Ovary (tissue), 9 donors: Measurements from ENCODE around the gene PIGL. TPM values are rescaled to one million over a fixed set of nuclear protein-coding genes. Genes with fewer than 3 reads are reported as not detected.

ENCODE experiments used
- DNase-seq, 5 donors: peaks; one replicate each; pipeline ENCODE4 v3.0.0-alpha.2; 2019 to 2020
- H3K27ac ChIP-seq, 2 donors: fragments of 200-600 bp; one replicate each; pipeline versions ENCODE4 v1.5.1 to v1.8.0; 2019 to 2022
- H3K27me3 ChIP-seq: fragments of 200-600 bp; one replicate; pipeline ENCODE4 v1.8.0; 2022
- H3K36me3 ChIP-seq: fragments of 200-600 bp; sonication (generic); one replicate; pipeline ENCODE4 v1.5.1; 2019
- H3K4me1 ChIP-seq: one replicate; pipeline ENCODE4 v1.8.1; 2013; ENCODE audit warnings: mild to moderate bottlenecking, moderate library complexity; ENCODE audit not compliant: insufficient read depth
- H3K4me3 ChIP-seq: fragments of 200-600 bp; sonication (generic); one replicate; pipeline ENCODE4 v1.5.1; 2017
- H3K9me3 ChIP-seq, 2 donors: fragments of 200-600 bp in 1 of 2; sonication (generic) in 1 of 2; one replicate each; pipeline versions ENCODE4 v1.5.1 to v1.8.1; 2013 to 2019; ENCODE audit warnings: mild to moderate bottlenecking in 1 of 2, moderate library complexity in 1 of 2
- CTCF ChIP-seq, 3 donors: fragments of 450-650 bp in 2 of 3; fragments of 200-600 bp in 1 of 3; IDR thresholded peaks; one replicate each; pipeline versions ENCODE4 v1.5.1 to v1.8.0; 2016 to 2022; ENCODE audit warnings: antibody characterized with exemption in 3 of 3, mild to moderate bottlenecking in 1 of 3
- EP300 ChIP-seq: sonication (generic); formaldehyde crosslinking; IDR thresholded peaks from one replicate; pipeline ENCODE4 v1.6.1; 2017; ENCODE audit warnings: antibody characterized with exemption
- POLR2A ChIP-seq: fragments of 450-650 bp; IDR thresholded peaks from one replicate; pipeline ENCODE4 v1.6.1; 2017; ENCODE audit warnings: antibody characterized with exemption, mild to moderate bottlenecking, moderate library complexity
- WGBS, 3 donors: extraction: QIAGEN DNeasy Blood & Tissue Kit in 1 of 3; methylation state at CpG; one replicate each; pipeline versions ENCODE4 v1.1.5 to v1.1.7; 2013 to 2017; 5-methylcytosine and 5-hydroxymethylcytosine counted together
- intact Hi-C, 4 donors: fragments of 100-400 bp; cut with DNase I; formaldehyde crosslinking; loops; one replicate each; pipeline versions ENCODE4 v1.11.0 to v1.15.1; 2022 to 2023
- polyA plus RNA-seq, 2 donors: library from polyadenylated mRNA; stranded (reverse); fragments of 200-250 nt in 1 of 2; fragments of 350-450 nt in 1 of 2; fragmentation: Illumina TruSeq in 1 of 2; extraction: RNeasy Lipid Tissue Mini Kit (QIAGEN cat#74804) in 1 of 2; gene quantifications; one replicate each; pipeline ENCODE4 v1.2.3, GENCODE V29; 2013 to 2014
- total RNA-seq, 7 donors: library from RNA; depleted of rRNA in 2 of 7; stranded (reverse); fragments of >200 nt in 2 of 7; fragmentation: NEBNext Ultra II Directional in 3 of 7; extraction: Animal tissue kit (Norgen Biotek cat#: 25700) in 3 of 7; gene quantifications; one replicate each; pipeline versions ENCODE4 v1.1.0 to v1.2.4, GENCODE V29; 2016 to 2023
- donor health status: DM: no; HTN: no; CAD: no; lungs with moderate emphysema.
- donor health status: DM: no; HTN: no; CAD: no.
- donor health status: Bipolar disorder and iron deficiency.
- donor health status: DM: yes; HTN: yes; CAD: no.
- donor health status: DM: no; HTN: no; CAD: no.
- donor health status: DM: yes; HTN: yes; CAD: no.

Gene PIGL
- total and polyA plus RNA-seq, 9 donors = 16.1 to 45.2 (median 34.8) TPM

DNA sequence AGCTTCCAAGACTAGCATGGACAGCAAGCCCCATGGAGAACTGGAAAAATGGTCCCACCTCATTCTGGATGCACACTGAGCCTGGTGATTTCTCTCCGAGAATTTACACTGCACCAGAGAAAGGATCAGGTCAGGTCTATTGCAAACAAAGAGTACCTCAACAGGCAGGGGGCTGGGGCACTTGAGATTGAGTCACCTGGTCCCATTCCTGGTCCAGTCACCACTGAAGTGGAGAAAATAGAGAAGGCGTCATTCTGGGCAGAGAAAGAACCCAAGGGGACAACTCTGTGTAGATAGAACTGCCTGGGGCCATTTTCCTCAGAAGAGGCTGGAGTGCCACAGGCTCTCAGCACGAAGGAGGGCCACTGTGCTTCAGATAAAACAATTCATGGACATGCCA is 97.8 kb downstream of the PIGL start:
- intact Hi-C loops = loop anchor here in 1 of 4 donors (5.0 kb wide), 1 partner anchor 1932 kb away; no protein-coding TSS in a partner anchor
- no peaks in the 10 kb centered on the region for H3K36me3 ChIP-seq
- WGBS, 3 donors = 91 to 96% (median 95%) methylated on average over 3 of the region's 3 CpGs
- no peak overlapping the region for H3K27ac ChIP-seq
- no peaks in the 10 kb centered on the region for H3K9me3 ChIP-seq
- no peaks in the 10 kb centered on the region for H3K4me1 ChIP-seq
- peak in 1 of 5 donors; percentile 1 for DNase-seq
- TF ChIP-seq EP300 (no peak), CTCF (IDR thresholded peaks at IDR 0.05) (no peak), POLR2A (no peak)
- H3K4me3 ChIP-seq = no peak overlapping the region
- no peaks in the 10 kb centered on the region for H3K27me3 ChIP-seq

- WGBS, 3 donors = 50 to 84% (median 80%) methylated on average over 3 of the region's 3 CpGs
- Histone ChIP-seq H3K27me3 (no peaks in the 10 kb centered on the region), H3K9me3 (no peaks in the 10 kb centered on the region), H3K4me1 (no peaks in the 10 kb centered on the region), H3K4me3 (no peak overlapping the region), H3K27ac (no peak overlapping the region), H3K36me3 (no peaks in the 10 kb centered on the region)
- no peak for TF ChIP-seq EP300
- intact Hi-C loops = loop anchor here in 1 of 4 donors (5.0 kb wide), 1 partner anchor 1927 kb away; no protein-coding TSS in a partner anchor
- DNase-seq = no peak
These were observed 103.0 kb downstream of the PIGL start for GRCh38 chr17:16319969-16320368.

GRCh38 chr17:16322636-16323035 is 105.6 kb downstream of the PIGL start:
- no peak overlapping the region for H3K27ac ChIP-seq
- H3K4me1 ChIP-seq = no peaks in the 10 kb centered on the region
- intact Hi-C loops = no loop called here
- H3K27me3 ChIP-seq = no peaks in the 10 kb centered on the region
- TF ChIP-seq EP300 (no peak), POLR2A (no peak), CTCF (IDR thresholded peaks at IDR 0.05) (no peak)
- DNase-seq = no peak
- no peaks in the 10 kb centered on the region for H3K36me3 ChIP-seq
- no peaks in the 10 kb centered on the region for H3K9me3 ChIP-seq
- 61 to 78% (median 62%) methylated on average over 3 of the region's 3 CpGs for WGBS, 3 donors
- H3K4me3 ChIP-seq = no peak overlapping the region

- H3K36me3 ChIP-seq = no peaks in the 10 kb centered on the region
These were observed 109.0 kb downstream of the PIGL start for GRCh38 chr17:16325964-16326363.

More at GRCh38 chr17:16325964-16326363, 109.0 kb downstream of the PIGL start:
- 93 to 100% (median 93%) methylated on average over 1 of the region's 1 CpG for WGBS, 3 donors
- intact Hi-C loops = no loop called here
- no peak for DNase-seq
- Histone ChIP-seq H3K27ac (no peak overlapping the region), H3K27me3 (no peaks in the 10 kb centered on the region), H3K4me3 (no peak overlapping the region), H3K4me1 (peaks cover 1% of the 10 kb centered on the region), H3K9me3 (no peaks in the 10 kb centered on the region)
- TF ChIP-seq EP300 (no peak), POLR2A (no peak), CTCF (IDR thresholded peaks at IDR 0.05) (no peak)
